Hematopoietic multipotent progenitor cell treated with erythropoietin and hydrocortisone succinate and interleukin-3 and kit ligand, for 4 days (in vitro differentiated cells): Measurements from ENCODE around the gene RIPK1.
A peak's percentile ranks its signal among the peaks of the same experiment; 100 is the strongest.
"Not testable (repeated sequence)": the region's sequence is repeated elsewhere in the genome, so short reads cannot be mapped to it uniquely, and the experiment has no call there.

Experiments
- DNase-seq: peaks from one replicate; pipeline ENCODE4 v3.0.0-alpha.2; 2015

The RIPK1 gene

GRCh38 chr6:3137057-3137777 lies 68.9 kb downstream of the RIPK1 start:
- DNase-seq = no peak

DNA sequence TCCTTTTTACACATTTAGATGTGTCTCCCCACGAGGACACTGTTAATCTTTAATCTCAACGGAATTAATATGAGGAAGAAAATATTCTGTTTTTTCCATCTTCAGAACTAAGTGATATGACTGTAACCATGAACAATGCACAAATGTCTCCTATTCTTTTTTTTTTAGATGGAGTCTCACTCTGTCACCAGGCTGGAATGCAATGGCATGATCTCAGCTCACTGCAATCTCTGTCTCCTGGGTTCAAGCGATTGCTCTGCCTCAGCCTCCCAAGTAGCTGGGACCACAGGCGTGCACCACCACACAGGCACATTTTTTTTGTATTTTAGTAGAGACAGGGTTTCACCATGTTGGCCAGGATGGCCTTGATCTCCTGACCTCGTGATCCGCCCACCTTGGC lies 69.6 kb downstream of the RIPK1 start:
- not testable (repeated sequence) for DNase-seq

DNA sequence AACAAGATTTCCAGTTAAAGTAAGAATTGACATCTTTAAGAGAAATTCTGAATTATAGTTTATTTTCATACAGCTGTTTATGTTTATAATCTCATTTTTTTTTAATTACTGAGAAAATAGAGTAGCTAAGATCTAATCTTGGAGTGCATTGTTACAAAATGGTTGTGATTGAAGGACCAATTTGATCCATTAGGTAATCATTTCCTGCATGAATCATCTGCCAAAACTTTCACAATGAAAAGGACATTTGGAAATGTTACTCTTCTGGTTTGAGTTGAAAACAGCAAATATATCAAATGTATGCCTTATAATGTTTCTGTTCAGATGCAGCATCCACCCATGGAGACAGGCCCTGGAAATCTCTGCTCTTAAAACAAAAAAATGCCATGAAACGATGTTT lies 70.0 kb downstream of the RIPK1 start:
- DNase-seq = no peak

DNA sequence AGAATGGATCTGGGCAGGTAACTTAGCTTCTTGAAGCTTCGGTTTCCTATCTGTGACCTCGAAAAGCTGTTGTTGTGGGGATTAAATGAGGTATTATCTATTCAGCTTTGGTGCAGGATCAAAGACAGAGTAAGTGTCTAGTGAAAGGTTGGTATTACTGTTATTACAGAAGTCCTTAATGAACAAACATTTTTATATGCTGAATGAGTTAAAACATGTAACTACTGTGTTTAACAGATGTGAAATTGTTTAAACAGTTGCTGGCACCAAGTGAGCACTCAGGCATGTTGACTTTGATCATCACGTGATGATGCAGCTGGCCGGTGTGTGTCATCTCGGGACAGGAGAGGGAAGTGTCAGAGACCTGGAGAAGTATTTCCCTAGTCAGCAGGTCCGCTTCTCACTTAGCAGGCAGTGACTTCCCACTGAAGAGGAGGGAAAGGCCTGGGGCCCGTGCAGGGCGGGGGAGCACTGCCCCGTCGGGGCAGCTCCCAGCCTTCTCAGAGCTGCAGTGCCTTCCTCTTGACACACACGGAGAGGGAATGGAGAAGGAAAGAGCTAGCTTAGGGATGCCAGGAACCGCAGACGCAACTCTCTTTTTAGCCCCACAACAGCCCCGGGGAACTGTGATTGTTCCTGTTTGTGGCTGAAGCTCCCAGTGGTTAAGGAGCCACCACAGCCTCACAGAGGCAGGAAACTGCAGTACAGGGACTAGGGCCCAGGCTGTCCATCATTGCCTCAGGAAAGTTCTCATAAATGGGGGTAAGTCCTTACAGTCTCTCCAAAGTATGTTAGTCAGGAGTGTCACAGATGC lies 71.0 kb downstream of the RIPK1 start:
- peak; percentile 64 for DNase-seq

DNA sequence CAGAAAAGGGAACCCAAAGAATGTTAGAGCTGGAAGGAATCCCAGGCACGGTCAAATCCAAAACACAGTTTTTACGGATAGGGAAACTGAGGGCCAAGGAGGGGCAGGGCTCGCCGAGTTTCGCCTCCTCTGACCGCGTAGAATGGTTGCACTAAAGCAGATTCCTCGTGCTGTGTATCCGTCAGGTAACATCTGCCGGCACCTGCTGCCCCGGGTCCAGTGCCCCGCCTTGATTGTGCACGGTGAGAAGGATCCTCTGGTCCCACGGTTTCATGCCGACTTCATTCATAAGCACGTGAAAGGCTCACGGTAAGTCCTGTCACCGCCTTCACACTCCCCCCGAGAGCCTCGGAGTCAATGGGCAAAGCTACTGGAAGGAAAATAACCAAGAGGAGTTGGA lies 71.9 kb downstream of the RIPK1 start:
- DNase-seq = no peak

GRCh38 chr6:3142536-3142935 lies 74.2 kb downstream of the RIPK1 start:
- no peak for DNase-seq

GRCh38 chr6:3143158-3143557 lies 74.9 kb downstream of the RIPK1 start:
- no peak for DNase-seq

DNA sequence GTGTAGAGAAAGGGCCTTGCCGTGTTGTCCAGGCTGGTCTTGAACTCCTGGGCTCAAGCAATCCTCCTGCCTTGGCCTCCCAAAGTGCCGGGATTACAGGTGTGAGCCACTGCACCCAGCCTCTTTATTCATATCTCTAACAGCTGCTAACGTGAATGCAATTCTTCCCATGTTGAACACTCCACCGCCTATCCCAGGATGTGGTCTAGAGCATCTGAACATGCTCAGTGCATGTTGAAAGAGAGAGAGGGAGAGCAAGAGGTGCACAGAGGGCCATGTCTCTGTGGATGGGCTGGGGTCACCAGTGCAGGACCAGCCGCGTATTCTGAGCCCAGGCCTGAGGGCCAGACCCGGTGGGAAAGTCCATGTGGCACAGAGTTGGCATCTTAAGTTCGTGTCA lies 76.3 kb downstream of the RIPK1 start:
- DNase-seq = no peak

- no peak for DNase-seq
These were observed 79.8 kb downstream of the RIPK1 start for GRCh38 chr6:3147914-3148757.

GRCh38 chr6:3151691-3152090 lies 83.4 kb downstream of the RIPK1 start:
- no peak for DNase-seq

- DNase-seq = no peak
These were observed 84.4 kb downstream of the RIPK1 start for GRCh38 chr6:3152689-3153088.

- not testable (repeated sequence) for DNase-seq
These were observed 87.1 kb downstream of the RIPK1 start for GRCh38 chr6:3155416-3155815.

GRCh38 chr6:3156184-3157130 lies 88.2 kb downstream of the RIPK1 start:
- DNase-seq = peak; percentile 57

DNA sequence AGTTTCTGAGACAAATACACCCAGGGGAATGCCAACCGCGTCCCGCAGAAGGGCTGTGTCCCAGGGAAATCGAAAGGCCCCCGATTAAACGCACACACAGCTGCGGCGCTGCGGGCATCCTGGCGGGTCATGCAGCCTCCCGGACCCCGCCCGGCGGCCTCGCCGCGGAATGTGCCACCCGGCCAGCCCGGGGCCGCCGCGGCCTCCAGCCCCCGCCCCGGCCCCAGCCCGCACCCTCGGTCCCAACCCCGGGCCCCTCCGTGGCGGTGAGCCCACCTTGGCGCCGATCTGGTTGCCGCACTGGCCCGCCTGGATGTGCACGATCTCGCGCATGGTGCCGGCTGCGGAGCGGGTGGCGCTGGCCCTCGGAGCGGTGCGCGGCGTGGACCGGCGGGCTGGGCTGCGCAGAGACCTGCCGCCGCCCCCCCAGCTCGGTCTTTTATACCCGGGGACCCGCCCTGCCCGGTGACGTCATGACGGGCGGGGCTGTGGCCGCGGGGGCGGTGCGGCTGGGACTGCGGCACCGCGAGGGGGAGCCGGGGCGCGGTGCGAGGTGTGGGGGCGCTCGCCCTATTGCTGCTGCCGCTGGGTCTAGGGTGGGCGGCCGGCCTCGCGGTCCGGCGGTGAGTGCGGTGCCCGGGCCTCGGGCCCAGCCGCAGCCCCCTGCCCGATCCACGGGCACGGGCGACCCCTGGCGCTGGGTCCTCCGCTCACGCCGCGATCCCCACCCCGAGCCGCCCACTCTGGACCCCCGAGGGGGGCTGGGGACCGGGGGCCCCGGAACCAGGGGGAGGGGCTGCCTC lies 89.0 kb downstream of the RIPK1 start, which contains the start of gene TUBB2A:
TUBB2A (minus strand) TSS at position 414 of the 803 bp plus-strand sequence; CDS start at position 333, 81 bp downstream.
- DNase-seq = peak; percentile 88

GRCh38 chr6:3159805-3160781 lies 91.8 kb downstream of the RIPK1 start:
- peak; percentile 90 for DNase-seq

GRCh38 chr6:3162067-3162497 lies 93.8 kb downstream of the RIPK1 start:
- DNase-seq = peak; percentile 58

DNA sequence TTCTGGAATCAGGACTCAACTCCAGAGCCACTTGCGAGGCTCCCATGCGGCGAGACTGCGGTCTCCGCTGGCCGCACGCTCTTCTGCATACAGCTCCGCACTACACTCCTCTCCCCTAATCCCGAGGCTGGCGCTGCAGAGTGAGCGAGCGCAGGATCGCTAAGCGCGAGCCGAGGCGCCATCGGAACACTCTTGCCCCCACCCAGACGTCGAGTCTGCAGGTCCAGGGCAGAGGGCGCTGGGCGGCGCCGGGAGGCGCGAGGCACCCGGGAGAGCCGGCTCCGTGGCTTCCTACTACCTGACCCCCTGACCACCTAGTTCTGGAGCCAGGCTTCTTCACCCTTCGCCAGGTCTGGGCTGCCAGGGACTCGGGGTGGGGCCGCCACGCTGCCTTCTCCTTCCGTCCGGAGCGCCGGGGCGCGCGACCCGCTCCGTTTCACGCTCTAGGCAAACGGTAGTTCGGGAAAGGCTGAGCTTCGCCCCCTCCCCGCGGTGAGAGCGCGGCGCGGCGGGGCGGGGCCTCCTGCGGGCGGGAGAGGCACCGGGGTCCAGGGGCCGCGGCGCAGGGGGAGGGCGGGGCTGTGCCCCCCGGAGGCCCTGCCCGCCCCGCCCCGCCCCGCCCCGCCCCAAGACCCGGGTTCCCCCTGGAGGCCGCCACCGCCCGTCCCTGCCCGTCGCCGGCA lies 94.4 kb downstream of the RIPK1 start:
- peak; percentile 88 for DNase-seq

- DNase-seq = no peak
These were observed 94.9 kb downstream of the RIPK1 start for GRCh38 chr6:3163248-3163594.

- DNase-seq = peak; percentile 23
These were observed 96.1 kb downstream of the RIPK1 start for GRCh38 chr6:3164388-3164787.
